Osteocyte (in vitro differentiated cells): ENCODE results near the gene GFOD1. TPM values are rescaled to one million over a fixed set of nuclear protein-coding genes. Genes with fewer than 3 reads are reported as not detected.

Experiments used
- DNase-seq: peaks from one replicate; pipeline ENCODE4 v3.0.0; 2021; ENCODE audit warnings: mixed read lengths; ENCODE audit not compliant: unreplicated experiment; ENCODE audit errors: extremely low spot score
- H3K27ac Mint-ChIP-seq: one replicate; pipeline ENCODE4 v1.8.0; 2021; ENCODE audit warnings: mild to moderate bottlenecking, mixed read lengths; ENCODE audit not compliant: unreplicated experiment
- H3K27me3 Mint-ChIP-seq: one replicate; pipeline ENCODE4 v1.8.0; 2021; ENCODE audit warnings: mixed read lengths; ENCODE audit not compliant: unreplicated experiment
- H3K36me3 Mint-ChIP-seq: one replicate; pipeline ENCODE4 v1.8.0; 2021; ENCODE audit warnings: mixed read lengths; ENCODE audit not compliant: unreplicated experiment
- H3K4me1 Mint-ChIP-seq: one replicate; pipeline ENCODE4 v1.8.0; 2021; ENCODE audit warnings: mixed read lengths; ENCODE audit not compliant: unreplicated experiment
- H3K4me3 Mint-ChIP-seq: one replicate; pipeline ENCODE4 v1.8.0; 2021; ENCODE audit warnings: mild to moderate bottlenecking, moderate library complexity, mixed read lengths; ENCODE audit not compliant: unreplicated experiment
- H3K9me3 Mint-ChIP-seq: one replicate; pipeline ENCODE4 v1.8.0; 2021; ENCODE audit warnings: mixed read lengths; ENCODE audit not compliant: unreplicated experiment
- total RNA-seq: library from RNA; stranded (reverse); gene quantifications from 2 replicates; pipeline ENCODE4 v1.2.1, GENCODE V29; 2021
- TF ChIP-seq, protein P1 (sequence below): fragments of 200-600 bp; sonication (generic); IDR thresholded peaks from 2 replicates; pipeline ENCODE4 v1.5.0; 2021; ENCODE audit warnings: antibody characterized with exemption, mild to moderate bottlenecking, moderate library complexity

The GFOD1 gene
- total RNA-seq, 1 donor from 2014 or later, result 0.89 TPM

DNA sequence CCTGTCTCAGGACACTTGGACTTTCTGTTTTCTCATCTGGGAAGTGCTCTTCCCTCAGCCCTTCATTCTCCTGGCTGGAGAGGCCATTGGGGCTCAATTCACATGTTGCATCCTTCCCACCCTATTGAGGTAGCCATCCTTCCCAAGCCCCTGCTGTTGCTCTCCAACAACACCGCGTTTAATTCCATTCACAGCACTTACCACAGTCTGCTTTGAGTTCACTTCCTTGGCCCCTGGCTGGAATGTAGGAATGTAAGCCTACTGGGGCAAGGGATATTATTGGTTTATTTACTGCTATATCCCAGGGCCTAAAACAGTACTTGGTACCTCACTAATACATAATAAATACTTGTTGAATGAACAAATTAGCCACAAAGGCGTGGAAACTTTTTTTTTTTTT lies 6.7 kb upstream of the GFOD1 start:
- H3K36me3 Mint-ChIP-seq, result no peaks in the 10 kb centered on the region
- DNase-seq, result no peak
- no peaks in the 10 kb centered on the region for H3K9me3 Mint-ChIP-seq
- TF ChIP-seq, protein P1, sequence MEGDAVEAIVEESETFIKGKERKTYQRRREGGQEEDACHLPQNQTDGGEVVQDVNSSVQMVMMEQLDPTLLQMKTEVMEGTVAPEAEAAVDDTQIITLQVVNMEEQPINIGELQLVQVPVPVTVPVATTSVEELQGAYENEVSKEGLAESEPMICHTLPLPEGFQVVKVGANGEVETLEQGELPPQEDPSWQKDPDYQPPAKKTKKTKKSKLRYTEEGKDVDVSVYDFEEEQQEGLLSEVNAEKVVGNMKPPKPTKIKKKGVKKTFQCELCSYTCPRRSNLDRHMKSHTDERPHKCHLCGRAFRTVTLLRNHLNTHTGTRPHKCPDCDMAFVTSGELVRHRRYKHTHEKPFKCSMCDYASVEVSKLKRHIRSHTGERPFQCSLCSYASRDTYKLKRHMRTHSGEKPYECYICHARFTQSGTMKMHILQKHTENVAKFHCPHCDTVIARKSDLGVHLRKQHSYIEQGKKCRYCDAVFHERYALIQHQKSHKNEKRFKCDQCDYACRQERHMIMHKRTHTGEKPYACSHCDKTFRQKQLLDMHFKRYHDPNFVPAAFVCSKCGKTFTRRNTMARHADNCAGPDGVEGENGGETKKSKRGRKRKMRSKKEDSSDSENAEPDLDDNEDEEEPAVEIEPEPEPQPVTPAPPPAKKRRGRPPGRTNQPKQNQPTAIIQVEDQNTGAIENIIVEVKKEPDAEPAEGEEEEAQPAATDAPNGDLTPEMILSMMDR, result no peak
- no peaks in the 10 kb centered on the region for H3K27me3 Mint-ChIP-seq
- peaks cover 10% of the 10 kb centered on the region for H3K4me1 Mint-ChIP-seq
- H3K4me3 Mint-ChIP-seq, result no peak overlapping the region
- no peak overlapping the region for H3K27ac Mint-ChIP-seq

DNA sequence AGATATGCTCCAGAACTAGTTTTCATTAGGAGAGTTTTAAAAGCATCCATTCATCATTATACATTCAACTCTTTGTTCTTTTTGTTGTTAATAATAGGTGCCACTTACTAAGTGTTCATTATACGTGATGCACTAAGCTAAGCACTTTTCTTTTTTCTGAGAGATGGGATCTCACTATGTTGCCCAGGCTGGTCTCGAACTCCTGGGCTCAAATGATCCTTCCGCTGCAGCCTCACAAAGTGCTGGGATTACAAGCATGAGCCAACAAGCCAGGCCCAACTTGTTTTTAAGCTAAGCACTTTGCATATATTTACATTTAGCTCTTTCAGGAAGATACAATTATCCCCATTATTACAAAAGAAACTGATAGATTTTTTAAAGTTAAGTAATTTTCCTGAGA lies 5.7 kb upstream of the GFOD1 start:
- TF ChIP-seq, protein P1, result no peak
- Mint-ChIP-seq H3K4me3 (no peak overlapping the region), H3K4me1 (peaks cover 12% of the 10 kb centered on the region), H3K36me3 (no peaks in the 10 kb centered on the region), H3K9me3 (no peaks in the 10 kb centered on the region), H3K27me3 (no peaks in the 10 kb centered on the region), H3K27ac (no peak overlapping the region)
- DNase-seq, result no peak

DNA sequence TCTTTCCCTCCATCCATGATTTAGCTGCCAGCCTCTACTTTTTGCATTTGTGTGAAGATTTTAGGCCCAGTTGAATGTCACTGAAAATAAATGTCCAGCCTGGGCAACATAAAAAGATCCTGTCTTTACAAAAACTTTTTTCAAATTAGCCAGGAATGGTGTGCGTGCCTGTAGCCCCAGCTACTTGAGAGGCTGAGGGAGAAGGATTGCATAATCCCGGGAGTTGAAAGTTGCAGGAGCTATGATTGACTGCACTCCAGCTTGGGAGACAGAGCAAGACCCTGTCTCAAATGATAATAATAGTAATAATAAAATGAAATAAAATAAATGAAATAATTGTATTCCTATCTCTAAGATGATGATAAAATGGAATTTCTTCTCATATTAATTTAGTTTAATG lies 5.0 kb upstream of the GFOD1 start:
- no peaks in the 10 kb centered on the region for H3K27me3 Mint-ChIP-seq

DNA sequence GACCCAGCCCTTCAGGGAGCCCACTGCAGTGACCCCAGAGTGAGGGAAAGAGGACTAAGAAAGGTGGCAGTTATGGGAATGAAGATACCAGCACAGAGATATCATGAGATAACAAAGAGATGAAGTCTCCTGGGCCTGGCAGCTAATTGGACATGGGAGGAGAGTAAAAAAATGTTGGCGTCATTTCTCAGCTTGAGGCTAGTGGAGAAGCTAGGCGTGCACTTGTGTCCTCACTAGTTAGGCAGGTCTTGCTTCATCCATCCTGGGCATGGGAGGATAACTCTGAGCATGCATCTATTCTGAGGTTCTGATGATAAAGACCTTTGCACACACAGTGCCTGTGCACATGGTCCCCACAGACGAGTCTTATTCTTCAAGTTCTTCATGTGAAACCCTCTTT lies 4.1 kb upstream of the GFOD1 start:
- peak; percentile 44 for DNase-seq
- Mint-ChIP-seq H3K4me1 (peaks cover 4% of the 10 kb centered on the region), H3K9me3 (no peaks in the 10 kb centered on the region), H3K27ac (no peak overlapping the region), H3K27me3 (no peaks in the 10 kb centered on the region), H3K4me3 (no peak overlapping the region), H3K36me3 (no peaks in the 10 kb centered on the region)
- TF ChIP-seq, protein P1, result no peak

More for the DNA sequence above, 5.0 kb upstream of the GFOD1 start:
- H3K36me3 Mint-ChIP-seq, result no peaks in the 10 kb centered on the region
- TF ChIP-seq, protein P1, result no peak
- H3K9me3 Mint-ChIP-seq, result no peaks in the 10 kb centered on the region
- DNase-seq, result peak; percentile 10
- no peak overlapping the region for H3K27ac Mint-ChIP-seq
- H3K4me1 Mint-ChIP-seq, result peaks cover 10% of the 10 kb centered on the region
- H3K4me3 Mint-ChIP-seq, result no peak overlapping the region

DNA sequence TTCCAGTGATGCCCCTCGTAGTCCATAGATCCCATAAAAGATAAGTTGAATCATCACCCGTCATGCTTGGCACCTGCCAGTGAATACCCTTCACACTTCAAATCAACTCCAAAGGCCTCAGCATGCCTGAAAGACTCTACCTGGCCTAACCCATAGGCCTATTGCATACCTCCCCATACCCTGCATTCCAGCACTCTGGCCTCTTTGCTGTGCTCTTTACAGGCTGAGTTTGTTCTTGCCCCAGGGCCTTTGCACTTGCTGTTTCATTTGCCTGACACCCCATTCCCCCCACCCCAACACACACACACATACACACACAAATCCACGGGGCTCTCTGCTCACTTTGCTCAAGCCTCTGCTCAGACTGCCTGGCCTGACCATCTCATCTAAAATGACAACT lies 3.0 kb upstream of the GFOD1 start:
- H3K27ac Mint-ChIP-seq, result no peak overlapping the region
- no peaks in the 10 kb centered on the region for H3K9me3 Mint-ChIP-seq
- TF ChIP-seq, protein P1, result no peak
- peaks cover 12% of the 10 kb centered on the region for H3K4me1 Mint-ChIP-seq
- no peak overlapping the region for H3K4me3 Mint-ChIP-seq
- no peaks in the 10 kb centered on the region for H3K36me3 Mint-ChIP-seq
- H3K27me3 Mint-ChIP-seq, result peaks cover 2% of the 10 kb centered on the region
- peak; percentile 8 for DNase-seq
